SK-N-MC (cell line): Measurements from ENCODE around the gene HTR1E.
"Not testable (repeated sequence)": the region's sequence is repeated elsewhere in the genome, so short reads cannot be mapped to it uniquely, and the experiment has no call there.

Source experiments
- EZH2 ChIP-seq: fragments of 200-600 bp; sonication (generic); IDR thresholded peaks from one replicate; pipeline ENCODE4 v1.6.1; 2017; ENCODE audit warnings: antibody characterized with exemption
- POLR2AphosphoS5 ChIP-seq: IDR thresholded peaks from 2 replicates; pipeline ENCODE4 v1.6.1; 2012; ENCODE audit warnings: mild to moderate bottlenecking, low read depth, low read length, borderline replicate concordance

DNA sequence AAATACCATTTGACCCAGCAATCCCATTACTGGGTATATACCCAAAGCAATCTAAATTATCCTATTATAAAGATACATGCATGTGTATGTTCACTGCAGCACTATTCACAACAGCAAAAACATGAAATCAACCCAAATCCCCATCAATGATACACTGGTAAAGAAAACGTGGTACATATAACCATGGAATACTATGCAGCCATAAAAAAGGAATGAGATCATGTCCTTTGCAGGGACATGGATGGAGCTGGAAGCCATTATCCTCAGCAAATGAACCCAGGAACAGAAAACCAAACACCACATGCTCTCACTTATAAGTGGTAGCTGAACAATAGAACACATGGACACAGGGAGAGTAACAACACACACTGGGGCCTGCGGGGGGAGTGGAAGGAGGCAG lies 69.2 kb downstream of the HTR1E start:
- not testable (repeated sequence) for TF ChIP-seq POLR2AphosphoS5, EZH2
